Stimulated activated CD8-positive, alpha-beta memory T cell treated with anti-CD3 and anti-CD28 coated beads, Interleukin-15, amount 100 ng/mL, for 48 hours (primary cell): ENCODE data around the gene SRSF2.
"Not testable (repeated sequence)": the region's sequence is repeated elsewhere in the genome, so short reads cannot be mapped to it uniquely, and the experiment has no call there.

Experiments used
- DNase-seq, 2 donors: peaks; one replicate each; pipeline ENCODE4 v3.0.0-alpha.2; 2020; ENCODE audit warnings: low read depth in 2 of 2

The SRSF2 gene

GRCh38 chr17:76700617-76701470 is 36.3 kb downstream of the SRSF2 start:
- no peak for DNase-seq

GRCh38 chr17:76700270-76700616 is 36.9 kb downstream of the SRSF2 start:
- no peak for DNase-seq

GRCh38 chr17:76698466-76698977 is 38.6 kb downstream of the SRSF2 start:
- not testable (repeated sequence) for DNase-seq

GRCh38 chr17:76697702-76698465 is 39.2 kb downstream of the SRSF2 start:
- DNase-seq: no peak

GRCh38 chr17:76696763-76697701 is 40.1 kb downstream of the SRSF2 start:
- DNase-seq: no peak

- no peak for DNase-seq
Observed at GRCh38 chr17:76695059-76695831, 41.9 kb downstream of the SRSF2 start.

GRCh38 chr17:76691379-76692191 is 45.5 kb downstream of the SRSF2 start:
- DNase-seq: no peak

- no peak for DNase-seq
Observed at GRCh38 chr17:76690596-76691280, 46.4 kb downstream of the SRSF2 start.

GRCh38 chr17:76689859-76690258 is 47.3 kb downstream of the SRSF2 start:
- DNase-seq: no peak

- no peak for DNase-seq
Observed at GRCh38 chr17:76688165-76688622, 48.9 kb downstream of the SRSF2 start.

GRCh38 chr17:76687298-76688164 is 49.6 kb downstream of the SRSF2 start:
- DNase-seq: no peak

GRCh38 chr17:76686538-76687297 is 50.4 kb downstream of the SRSF2 start:
- no peak for DNase-seq

- no peak for DNase-seq
Observed at GRCh38 chr17:76685846-76686245, 51.3 kb downstream of the SRSF2 start.

GRCh38 chr17:76685366-76685765 is 51.8 kb downstream of the SRSF2 start:
- no peak for DNase-seq

GRCh38 chr17:76684756-76685155 is 52.4 kb downstream of the SRSF2 start:
- no peak for DNase-seq
